Measurements from ENCODE around the gene SLC25A38. TPM values are rescaled to one million over a fixed set of nuclear protein-coding genes. Genes with fewer than 3 reads are reported as not detected.

SLC25A38 gene, protein sequence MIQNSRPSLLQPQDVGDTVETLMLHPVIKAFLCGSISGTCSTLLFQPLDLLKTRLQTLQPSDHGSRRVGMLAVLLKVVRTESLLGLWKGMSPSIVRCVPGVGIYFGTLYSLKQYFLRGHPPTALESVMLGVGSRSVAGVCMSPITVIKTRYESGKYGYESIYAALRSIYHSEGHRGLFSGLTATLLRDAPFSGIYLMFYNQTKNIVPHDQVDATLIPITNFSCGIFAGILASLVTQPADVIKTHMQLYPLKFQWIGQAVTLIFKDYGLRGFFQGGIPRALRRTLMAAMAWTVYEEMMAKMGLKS
- polyA plus RNA-seq (2013), result 40.3 TPM

DNA sequence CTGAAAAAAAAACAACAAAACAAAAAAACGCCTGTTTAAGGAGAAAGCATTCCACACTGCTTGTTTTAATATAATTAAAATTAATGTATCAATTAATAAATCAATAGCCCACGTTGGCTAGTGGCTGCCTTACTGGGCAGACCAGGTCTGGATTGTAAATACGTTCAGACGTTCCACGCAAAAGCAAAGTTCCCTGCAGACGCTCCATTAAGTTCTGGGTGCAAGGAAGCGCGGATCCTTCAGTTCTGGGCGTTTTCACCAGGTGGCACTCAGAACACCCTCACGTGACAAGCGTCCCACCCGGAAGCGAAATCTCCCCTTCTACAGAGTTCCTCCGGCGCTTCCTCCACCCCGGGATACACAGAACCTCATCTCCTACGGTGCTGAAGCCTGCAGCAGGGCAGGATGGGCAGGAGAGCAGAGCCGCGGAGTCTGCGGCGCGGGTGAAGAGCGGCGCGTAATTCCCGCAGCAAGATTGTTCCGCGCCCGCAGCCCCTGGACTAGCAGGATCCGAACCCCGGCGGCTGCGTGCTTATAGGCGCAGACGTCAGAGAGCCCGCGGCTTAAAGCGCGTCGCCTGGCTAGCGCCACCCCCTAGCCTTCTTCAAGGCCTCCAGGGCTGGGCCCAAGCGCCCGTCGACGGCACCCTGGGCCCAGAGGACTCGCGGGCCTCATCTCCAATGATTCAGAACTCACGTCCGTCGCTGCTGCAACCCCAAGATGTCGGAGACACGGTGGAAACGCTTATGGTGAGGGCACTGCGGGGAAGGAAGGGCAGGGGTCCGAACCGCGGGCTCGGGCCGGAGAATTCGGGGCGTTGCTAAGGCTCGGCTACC, at the start of gene SLC25A38:
Gene SLC25A38 (plus strand): TSS at position 326 of the 836 bp plus-strand sequence. CDS start 355 bp downstream, at position 681.
- Histone ChIP-seq H3K4me1 (ENCODE audit: control extremely low read depth in 1 of 4, control insufficient read depth in 4 of 4, insufficient read depth in 4 of 4, low read length in 3 of 4) (peaks cover 0 to 39% (median 29%) of the 10 kb centered on the region in 4 experiments), H3K36me3 (ENCODE audit: control insufficient read depth in 4 of 4, insufficient read depth in 4 of 4, low read length in 3 of 4) (peaks cover 0 to 11% (median 2%) of the 10 kb centered on the region in 4 experiments), H3K9me3 (ENCODE audit: control extremely low read depth in 1 of 5, control insufficient read depth in 4 of 5, insufficient read depth in 2 of 5, low read depth in 1 of 5, low read length in 4 of 5) (no peaks in the 10 kb centered on the region), H3K27me3 (replicated peaks in 2 of 5; ENCODE audit: control insufficient read depth in 4 of 5, insufficient read depth in 5 of 5, low read length in 4 of 5) (no peaks in the 10 kb centered on the region), H3K4me3 (ENCODE audit: control insufficient read depth in 1 of 7, extremely low read depth in 1 of 7, insufficient read depth in 4 of 7, low read depth in 2 of 7, low read length in 6 of 7) (peak within 1 kb of the TSS; percentile 76 to 95 (median 85)), H3K27ac (ENCODE audit: insufficient read depth in 1 of 2, low read depth in 1 of 2, low read length in 2 of 2, poor library complexity in 1 of 2, severe bottlenecking in 2 of 2) (peak within 1 kb of the TSS; percentile 72 to 91)
- ChIA-PET POLR2A (interaction anchor here (1.3 kb wide), 1 partner anchor 14 kb away, joined by 3 read pairs; no protein-coding TSS in a partner anchor), CTCF (no interaction called here)
- peak; percentile 89 to 95 (median 94) for DNase-seq
- under 1% methylated on average over 53 of the region's 62 CpGs for WGBS (ENCODE audit: insufficient coverage)

DNA sequence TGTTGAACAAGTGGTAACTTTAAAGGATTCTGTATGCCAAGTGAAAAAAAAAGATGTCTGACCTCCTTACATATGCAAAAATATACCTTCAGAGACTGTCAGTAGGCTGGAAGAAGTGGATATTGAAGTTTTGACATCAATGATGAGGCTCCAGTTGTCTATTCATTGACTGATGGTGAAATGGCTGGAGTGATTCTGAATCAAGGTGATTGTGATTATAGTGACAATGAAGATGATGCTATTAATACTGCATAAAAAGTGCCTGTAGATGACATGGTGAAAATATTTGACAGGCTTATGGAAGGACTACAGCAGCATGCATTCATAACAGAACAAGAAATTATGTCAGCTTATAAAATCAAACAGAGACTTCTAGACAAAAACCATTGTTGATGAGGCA, 49.6 kb upstream of the SLC25A38 start:
- POLR2A ChIA-PET, result no interaction called here
- no peak for DNase-seq
- Histone ChIP-seq H3K36me3 (ENCODE audit: control insufficient read depth in 4 of 4, insufficient read depth in 4 of 4, low read length in 3 of 4) (no peaks in the 10 kb centered on the region), H3K4me3 (ENCODE audit: control insufficient read depth in 1 of 7, extremely low read depth in 1 of 7, insufficient read depth in 4 of 7, low read depth in 2 of 7, low read length in 6 of 7) (no peak overlapping the region), H3K27ac (ENCODE audit: insufficient read depth in 1 of 2, low read depth in 1 of 2, low read length in 2 of 2, poor library complexity in 1 of 2, severe bottlenecking in 2 of 2) (no peak overlapping the region), H3K27me3 (replicated peaks in 2 of 5; ENCODE audit: control insufficient read depth in 4 of 5, insufficient read depth in 5 of 5, low read length in 4 of 5) (peaks cover 0 to 1% (median 0%) of the 10 kb centered on the region in 5 experiments), H3K4me1 (ENCODE audit: control extremely low read depth in 1 of 4, control insufficient read depth in 4 of 4, insufficient read depth in 4 of 4, low read length in 3 of 4) (no peaks in the 10 kb centered on the region), H3K9me3 (ENCODE audit: control extremely low read depth in 1 of 5, control insufficient read depth in 4 of 5, insufficient read depth in 2 of 5, low read depth in 1 of 5, low read length in 4 of 5) (no peaks in the 10 kb centered on the region)
- CTCF ChIA-PET, result interaction anchor here (1.2 kb wide), 1 partner anchor 14 kb away, joined by 4 read pairs; no protein-coding TSS in a partner anchor

DNA sequence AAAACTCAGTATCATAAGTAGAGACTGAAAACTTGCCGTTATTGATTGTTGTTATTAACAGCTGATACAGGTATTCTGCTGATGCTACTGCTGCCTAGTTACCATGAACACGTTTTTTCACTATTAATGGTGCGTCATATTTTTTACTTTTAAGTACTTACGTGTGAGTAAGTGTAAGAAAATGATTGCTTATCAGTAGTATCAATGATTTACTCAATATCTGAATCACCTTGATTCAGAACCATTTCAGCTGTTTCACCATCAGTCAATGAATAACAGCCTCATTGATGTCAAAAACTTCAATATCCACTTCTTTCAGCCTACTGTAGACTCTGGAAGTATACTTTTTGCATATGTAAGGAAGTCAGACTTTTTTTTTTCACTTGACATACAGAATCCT, 49.0 kb upstream of the SLC25A38 start:
- no peaks in the 10 kb centered on the region for H3K4me1 ChIP-seq (ENCODE audit: control extremely low read depth in 1 of 4, control insufficient read depth in 4 of 4, insufficient read depth in 4 of 4, low read length in 3 of 4)
- ChIA-PET CTCF (interaction anchor here (1.2 kb wide), 1 partner anchor 13 kb away, joined by 4 read pairs; no protein-coding TSS in a partner anchor), POLR2A (no interaction called here)
- H3K9me3 ChIP-seq (ENCODE audit: control extremely low read depth in 1 of 5, control insufficient read depth in 4 of 5, insufficient read depth in 2 of 5, low read depth in 1 of 5, low read length in 4 of 5), result no peaks in the 10 kb centered on the region
- no peak for DNase-seq
- H3K4me3 ChIP-seq (ENCODE audit: control insufficient read depth in 1 of 7, extremely low read depth in 1 of 7, insufficient read depth in 4 of 7, low read depth in 2 of 7, low read length in 6 of 7), result no peak overlapping the region
- H3K27me3 ChIP-seq (replicated peaks in 2 of 5; ENCODE audit: control insufficient read depth in 4 of 5, insufficient read depth in 5 of 5, low read length in 4 of 5), result peaks cover 0 to 1% (median 0%) of the 10 kb centered on the region in 5 experiments
- 90% methylated on average over 2 of the region's 4 CpGs for WGBS (ENCODE audit: insufficient coverage)
- H3K36me3 ChIP-seq (ENCODE audit: control insufficient read depth in 4 of 4, insufficient read depth in 4 of 4, low read length in 3 of 4), result no peaks in the 10 kb centered on the region
- no peak overlapping the region for H3K27ac ChIP-seq (ENCODE audit: insufficient read depth in 1 of 2, low read depth in 1 of 2, low read length in 2 of 2, poor library complexity in 1 of 2, severe bottlenecking in 2 of 2)

DNA sequence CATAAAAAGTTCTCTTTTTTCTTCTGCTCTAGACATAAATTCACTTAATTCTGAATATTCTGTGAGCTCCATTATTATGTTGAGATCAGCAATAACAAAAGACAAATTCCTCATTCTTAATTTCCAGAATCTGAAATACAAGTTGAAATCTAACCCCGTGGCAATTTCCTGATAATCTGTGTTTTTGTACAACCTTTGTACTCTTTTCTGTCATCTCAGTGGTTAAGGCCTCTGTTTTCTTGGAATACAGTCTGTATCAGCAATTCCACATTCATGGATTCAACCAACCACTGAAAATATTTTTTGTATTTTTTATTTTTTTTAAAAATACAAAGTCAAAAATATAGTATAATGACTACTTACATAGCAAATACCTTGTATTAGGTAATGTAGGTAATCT, 45.0 kb upstream of the SLC25A38 start:
- no peaks in the 10 kb centered on the region for H3K27me3 ChIP-seq (replicated peaks in 2 of 5; ENCODE audit: control insufficient read depth in 4 of 5, insufficient read depth in 5 of 5, low read length in 4 of 5)
- ChIA-PET CTCF (no interaction called here), POLR2A (no interaction called here)
- H3K36me3 ChIP-seq (ENCODE audit: control insufficient read depth in 4 of 4, insufficient read depth in 4 of 4, low read length in 3 of 4), result no peaks in the 10 kb centered on the region
- WGBS (ENCODE audit: insufficient coverage), result 100% methylated on average over 1 of the region's 1 CpG
- H3K4me1 ChIP-seq (ENCODE audit: control extremely low read depth in 1 of 4, control insufficient read depth in 4 of 4, insufficient read depth in 4 of 4, low read length in 3 of 4), result peaks cover 0 to 5% (median 0%) of the 10 kb centered on the region in 4 experiments
- no peak overlapping the region for H3K4me3 ChIP-seq (ENCODE audit: control insufficient read depth in 1 of 7, extremely low read depth in 1 of 7, insufficient read depth in 4 of 7, low read depth in 2 of 7, low read length in 6 of 7)
- no peak for DNase-seq
- no peaks in the 10 kb centered on the region for H3K9me3 ChIP-seq (ENCODE audit: control extremely low read depth in 1 of 5, control insufficient read depth in 4 of 5, insufficient read depth in 2 of 5, low read depth in 1 of 5, low read length in 4 of 5)
- no peak overlapping the region for H3K27ac ChIP-seq (ENCODE audit: insufficient read depth in 1 of 2, low read depth in 1 of 2, low read length in 2 of 2, poor library complexity in 1 of 2, severe bottlenecking in 2 of 2)

DNA sequence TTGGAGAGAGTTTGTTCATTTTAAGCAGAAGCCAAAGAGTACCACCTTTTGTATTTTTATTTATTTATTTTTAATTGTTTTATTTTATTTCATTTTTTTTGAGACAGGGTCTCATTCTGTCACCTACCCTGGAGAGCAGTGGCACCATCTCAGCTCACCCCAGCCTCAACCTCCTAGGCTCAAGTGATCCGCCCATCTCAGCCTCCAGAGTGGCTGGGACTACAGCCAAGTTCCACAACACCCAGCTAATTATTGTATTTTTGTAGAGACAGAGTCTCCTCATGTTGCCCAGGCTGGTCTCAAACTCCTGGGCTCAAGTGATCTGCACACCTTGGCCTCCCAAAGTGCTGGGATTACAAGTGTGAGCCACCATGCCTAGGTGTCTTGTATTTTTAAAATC, 44.1 kb upstream of the SLC25A38 start:
- DNase-seq, result no peak
- no peak overlapping the region for H3K4me3 ChIP-seq (ENCODE audit: control insufficient read depth in 1 of 7, extremely low read depth in 1 of 7, insufficient read depth in 4 of 7, low read depth in 2 of 7, low read length in 6 of 7)
- H3K9me3 ChIP-seq (ENCODE audit: control extremely low read depth in 1 of 5, control insufficient read depth in 4 of 5, insufficient read depth in 2 of 5, low read depth in 1 of 5, low read length in 4 of 5), result no peaks in the 10 kb centered on the region
- 80% methylated on average over 1 of the region's 1 CpG for WGBS (ENCODE audit: insufficient coverage)
- no peaks in the 10 kb centered on the region for H3K27me3 ChIP-seq (replicated peaks in 2 of 5; ENCODE audit: control insufficient read depth in 4 of 5, insufficient read depth in 5 of 5, low read length in 4 of 5)
- CTCF ChIA-PET, result no interaction called here
- peaks cover 0 to 8% (median 0%) of the 10 kb centered on the region in 4 experiments for H3K4me1 ChIP-seq (ENCODE audit: control extremely low read depth in 1 of 4, control insufficient read depth in 4 of 4, insufficient read depth in 4 of 4, low read length in 3 of 4)
- no peak overlapping the region for H3K27ac ChIP-seq (ENCODE audit: insufficient read depth in 1 of 2, low read depth in 1 of 2, low read length in 2 of 2, poor library complexity in 1 of 2, severe bottlenecking in 2 of 2)
- POLR2A ChIA-PET, result no interaction called here
- no peaks in the 10 kb centered on the region for H3K36me3 ChIP-seq (ENCODE audit: control insufficient read depth in 4 of 4, insufficient read depth in 4 of 4, low read length in 3 of 4)

DNA sequence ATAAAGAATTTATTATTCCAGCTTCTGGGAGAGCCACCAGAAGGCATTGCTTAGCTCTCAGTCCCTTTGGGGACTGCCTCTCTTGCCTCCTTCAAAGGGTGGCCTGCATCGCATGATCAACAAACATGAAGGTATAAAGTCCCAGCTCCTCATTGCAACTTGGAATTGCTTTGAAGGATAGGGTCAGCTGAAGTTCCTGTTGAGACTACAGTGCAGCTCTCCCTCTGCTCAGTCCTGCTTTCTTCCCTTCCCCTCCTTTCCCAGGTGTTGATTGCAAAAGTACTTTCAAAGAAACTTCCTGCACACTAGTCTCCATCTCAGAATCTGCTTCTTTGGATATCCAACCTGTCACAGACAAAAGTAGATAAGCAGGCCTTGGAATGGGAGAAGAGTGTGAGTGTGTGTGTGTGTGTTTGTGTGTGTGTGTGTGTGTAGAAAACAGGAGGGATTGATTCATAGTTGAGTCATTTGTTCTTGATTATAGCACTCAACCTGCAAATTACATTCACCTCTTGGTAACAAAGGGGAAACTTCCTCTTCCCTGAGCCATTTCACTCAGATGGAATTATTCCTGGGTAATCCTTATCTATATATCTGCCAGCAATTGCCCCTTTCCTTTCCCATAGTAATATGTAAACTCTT, 40.0 kb upstream of the SLC25A38 start:
- Histone ChIP-seq H3K36me3 (ENCODE audit: control insufficient read depth in 4 of 4, insufficient read depth in 4 of 4, low read length in 3 of 4) (no peaks in the 10 kb centered on the region), H3K27ac (ENCODE audit: insufficient read depth in 1 of 2, low read depth in 1 of 2, low read length in 2 of 2, poor library complexity in 1 of 2, severe bottlenecking in 2 of 2) (no peak overlapping the region), H3K27me3 (replicated peaks in 2 of 5; ENCODE audit: control insufficient read depth in 4 of 5, insufficient read depth in 5 of 5, low read length in 4 of 5) (no peaks in the 10 kb centered on the region), H3K4me3 (ENCODE audit: control insufficient read depth in 1 of 7, extremely low read depth in 1 of 7, insufficient read depth in 4 of 7, low read depth in 2 of 7, low read length in 6 of 7) (no peak overlapping the region), H3K4me1 (ENCODE audit: control extremely low read depth in 1 of 4, control insufficient read depth in 4 of 4, insufficient read depth in 4 of 4, low read length in 3 of 4) (peaks cover 0 to 28% (median 5%) of the 10 kb centered on the region in 4 experiments), H3K9me3 (ENCODE audit: control extremely low read depth in 1 of 5, control insufficient read depth in 4 of 5, insufficient read depth in 2 of 5, low read depth in 1 of 5, low read length in 4 of 5) (no peaks in the 10 kb centered on the region)
- POLR2A ChIA-PET, result no interaction called here
- DNase-seq, result no peak
- CTCF ChIA-PET, result no interaction called here
- 100% methylated on average over 1 of the region's 1 CpG for WGBS (ENCODE audit: insufficient coverage)

DNA sequence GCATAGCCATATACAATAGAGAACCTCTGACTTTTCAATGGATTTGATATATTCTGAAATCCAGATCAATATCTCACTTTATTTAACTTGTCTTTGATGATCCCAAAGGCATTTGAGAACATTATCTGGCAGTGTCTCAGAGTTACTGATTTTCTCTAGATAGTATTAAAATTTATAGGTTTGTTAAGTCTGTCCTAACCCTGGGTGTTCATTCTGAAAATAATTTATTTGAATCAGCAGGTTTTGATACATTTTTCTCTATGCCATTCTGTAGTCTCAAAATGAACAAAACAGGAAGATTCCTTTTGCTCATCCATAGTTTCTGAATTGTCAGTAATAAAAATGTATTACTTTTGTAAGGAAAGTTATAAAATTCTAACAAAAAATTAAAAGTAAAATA, 39.4 kb upstream of the SLC25A38 start:
- H3K27me3 ChIP-seq (replicated peaks in 2 of 5; ENCODE audit: control insufficient read depth in 4 of 5, insufficient read depth in 5 of 5, low read length in 4 of 5), result no peaks in the 10 kb centered on the region
- no peaks in the 10 kb centered on the region for H3K9me3 ChIP-seq (ENCODE audit: control extremely low read depth in 1 of 5, control insufficient read depth in 4 of 5, insufficient read depth in 2 of 5, low read depth in 1 of 5, low read length in 4 of 5)
- peaks cover 0 to 29% (median 5%) of the 10 kb centered on the region in 4 experiments for H3K4me1 ChIP-seq (ENCODE audit: control extremely low read depth in 1 of 4, control insufficient read depth in 4 of 4, insufficient read depth in 4 of 4, low read length in 3 of 4)
- POLR2A ChIA-PET, result no interaction called here
- no peak overlapping the region for H3K4me3 ChIP-seq (ENCODE audit: control insufficient read depth in 1 of 7, extremely low read depth in 1 of 7, insufficient read depth in 4 of 7, low read depth in 2 of 7, low read length in 6 of 7)
- H3K36me3 ChIP-seq (ENCODE audit: control insufficient read depth in 4 of 4, insufficient read depth in 4 of 4, low read length in 3 of 4), result no peaks in the 10 kb centered on the region
- CTCF ChIA-PET, result no interaction called here
- no peak overlapping the region for H3K27ac ChIP-seq (ENCODE audit: insufficient read depth in 1 of 2, low read depth in 1 of 2, low read length in 2 of 2, poor library complexity in 1 of 2, severe bottlenecking in 2 of 2)
- no peak for DNase-seq
